ENCODE measurements around the gene LRP8. TPM values are rescaled to one million over a fixed set of nuclear protein-coding genes. Genes with fewer than 3 reads are reported as not detected.
A peak's percentile ranks its signal among the peaks of the same experiment; 100 is the strongest.

Gene LRP8
- total and polyA plus RNA-seq, 7 donors = 0.17 to 2.4 (median 0.94) TPM

DNA sequence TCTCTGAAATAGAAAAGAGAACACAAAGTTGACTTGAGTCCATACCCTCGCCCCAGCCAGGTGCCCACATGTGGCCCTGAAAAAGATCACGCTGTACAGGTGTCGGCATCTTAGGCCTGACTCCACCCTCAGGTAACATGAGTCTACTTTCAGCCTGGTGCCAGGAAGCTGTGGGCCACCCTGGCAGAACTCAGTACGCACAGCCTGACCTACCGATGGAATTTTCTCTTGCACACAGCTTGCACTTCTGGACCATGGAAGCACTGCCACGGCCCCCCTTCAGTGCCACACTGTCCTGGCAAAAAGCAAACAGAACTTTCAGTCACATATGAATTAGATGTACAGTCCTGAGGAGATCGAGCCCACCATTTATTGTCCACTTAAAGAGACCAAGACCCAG lies 109.7 kb downstream of the LRP8 start:
- peaks cover 6 to 55% of the 10 kb centered on the region in 2 donors for H3K36me3 ChIP-seq (ENCODE audit: insufficient read depth in 1 of 2, low read depth in 1 of 2)
- no peak overlapping the region for H3K4me3 ChIP-seq
- no peak for ATAC-seq
- peaks cover 14% of the 10 kb centered on the region for H3K4me1 ChIP-seq
- no peaks in the 10 kb centered on the region for H3K9me3 ChIP-seq
- no peak for DNase-seq
- intact Hi-C loops (cut with DNase I) = no loop called here
- H3K27me3 ChIP-seq (ENCODE audit: insufficient read depth in 3 of 3, low read length in 2 of 3) = no peaks in the 10 kb centered on the region
- H3K27ac ChIP-seq = no peak overlapping the region
- WGBS, 3 donors = 59 to 73% (median 63%) methylated on average over 7 of the region's 7 CpGs
- TF ChIP-seq, protein P1, sequence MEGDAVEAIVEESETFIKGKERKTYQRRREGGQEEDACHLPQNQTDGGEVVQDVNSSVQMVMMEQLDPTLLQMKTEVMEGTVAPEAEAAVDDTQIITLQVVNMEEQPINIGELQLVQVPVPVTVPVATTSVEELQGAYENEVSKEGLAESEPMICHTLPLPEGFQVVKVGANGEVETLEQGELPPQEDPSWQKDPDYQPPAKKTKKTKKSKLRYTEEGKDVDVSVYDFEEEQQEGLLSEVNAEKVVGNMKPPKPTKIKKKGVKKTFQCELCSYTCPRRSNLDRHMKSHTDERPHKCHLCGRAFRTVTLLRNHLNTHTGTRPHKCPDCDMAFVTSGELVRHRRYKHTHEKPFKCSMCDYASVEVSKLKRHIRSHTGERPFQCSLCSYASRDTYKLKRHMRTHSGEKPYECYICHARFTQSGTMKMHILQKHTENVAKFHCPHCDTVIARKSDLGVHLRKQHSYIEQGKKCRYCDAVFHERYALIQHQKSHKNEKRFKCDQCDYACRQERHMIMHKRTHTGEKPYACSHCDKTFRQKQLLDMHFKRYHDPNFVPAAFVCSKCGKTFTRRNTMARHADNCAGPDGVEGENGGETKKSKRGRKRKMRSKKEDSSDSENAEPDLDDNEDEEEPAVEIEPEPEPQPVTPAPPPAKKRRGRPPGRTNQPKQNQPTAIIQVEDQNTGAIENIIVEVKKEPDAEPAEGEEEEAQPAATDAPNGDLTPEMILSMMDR (IDR thresholded peaks at IDR 0.05) = no peak

DNA sequence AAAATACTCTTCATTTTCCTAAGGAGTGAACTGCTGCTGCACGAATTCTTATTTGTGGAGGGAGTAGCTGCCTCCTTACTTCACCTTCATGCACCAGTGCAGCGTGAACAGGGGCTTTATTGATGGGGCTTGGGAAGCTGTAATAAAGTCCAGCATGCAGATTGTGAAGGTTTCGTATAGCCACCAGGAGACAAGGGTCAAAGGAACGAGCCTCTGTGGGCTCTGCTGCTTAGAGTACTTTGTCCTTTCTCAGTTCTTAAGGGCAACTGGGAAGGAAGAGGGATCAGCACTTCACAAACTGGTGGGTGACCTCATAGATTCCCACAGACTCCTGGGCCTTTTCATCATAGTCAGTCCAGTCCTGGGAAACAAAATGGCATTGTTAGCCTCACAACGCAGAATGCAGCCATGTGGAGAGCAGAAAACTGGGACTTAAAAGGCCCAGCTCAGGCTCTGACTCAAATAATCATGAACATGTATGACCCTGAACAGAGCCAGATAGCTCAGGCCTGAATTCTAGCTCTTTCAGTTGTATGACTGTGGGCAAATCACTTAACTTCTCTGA lies 113.4 kb downstream of the LRP8 start:
- intact Hi-C loops (cut with DNase I) = no loop called here

DNA sequence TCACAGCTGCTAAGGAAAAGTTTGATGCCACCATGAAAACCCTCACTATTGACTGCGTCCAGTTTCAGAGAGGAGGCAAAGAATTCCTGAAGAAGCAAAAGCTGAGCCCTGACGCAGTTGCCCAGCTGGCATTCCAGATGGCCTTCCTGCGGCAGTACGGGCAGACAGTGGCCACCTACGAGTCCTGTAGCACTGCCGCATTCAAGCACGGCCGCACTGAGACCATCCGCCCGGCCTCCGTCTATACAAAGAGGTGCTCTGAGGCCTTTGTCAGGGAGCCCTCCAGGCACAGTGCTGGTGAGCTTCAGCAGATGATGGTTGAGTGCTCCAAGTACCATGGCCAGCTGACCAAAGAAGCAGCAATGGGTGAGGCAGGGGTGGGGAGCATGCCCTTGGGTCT lies 116.9 kb downstream of the LRP8 start:
- no peak for DNase-seq
- no peak overlapping the region for H3K27ac ChIP-seq
- no peak for ATAC-seq
- H3K9me3 ChIP-seq = no peaks in the 10 kb centered on the region
- H3K36me3 ChIP-seq (ENCODE audit: insufficient read depth in 1 of 2, low read depth in 1 of 2) = peaks cover 15 to 95% of the 10 kb centered on the region in 2 donors
- WGBS, 3 donors = 89 to 96% (median 95%) methylated on average over 11 of the region's 11 CpGs
- no peaks in the 10 kb centered on the region for H3K27me3 ChIP-seq (ENCODE audit: insufficient read depth in 3 of 3, low read length in 2 of 3)
- H3K4me1 ChIP-seq = no peaks in the 10 kb centered on the region
- intact Hi-C loops (cut with DNase I) = no loop called here
- H3K4me3 ChIP-seq = no peak overlapping the region
- TF ChIP-seq, protein P1 (IDR thresholded peaks at IDR 0.05) = no peak

More for the DNA sequence above, 113.4 kb downstream of the LRP8 start:
- 77 to 87% (median 77%) methylated on average over 5 of the region's 5 CpGs for WGBS, 3 donors
- peaks cover 3% of the 10 kb centered on the region for H3K4me1 ChIP-seq
- ATAC-seq (no peak), DNase-seq (no peak)
- no peaks in the 10 kb centered on the region for H3K9me3 ChIP-seq
- no peak overlapping the region for H3K27ac ChIP-seq
- TF ChIP-seq, protein P1 (IDR thresholded peaks at IDR 0.05) = no peak
- peaks cover 15 to 92% of the 10 kb centered on the region in 2 donors for H3K36me3 ChIP-seq (ENCODE audit: insufficient read depth in 1 of 2, low read depth in 1 of 2)
- no peak overlapping the region for H3K4me3 ChIP-seq
- no peaks in the 10 kb centered on the region for H3K27me3 ChIP-seq (ENCODE audit: insufficient read depth in 3 of 3, low read length in 2 of 3)

DNA sequence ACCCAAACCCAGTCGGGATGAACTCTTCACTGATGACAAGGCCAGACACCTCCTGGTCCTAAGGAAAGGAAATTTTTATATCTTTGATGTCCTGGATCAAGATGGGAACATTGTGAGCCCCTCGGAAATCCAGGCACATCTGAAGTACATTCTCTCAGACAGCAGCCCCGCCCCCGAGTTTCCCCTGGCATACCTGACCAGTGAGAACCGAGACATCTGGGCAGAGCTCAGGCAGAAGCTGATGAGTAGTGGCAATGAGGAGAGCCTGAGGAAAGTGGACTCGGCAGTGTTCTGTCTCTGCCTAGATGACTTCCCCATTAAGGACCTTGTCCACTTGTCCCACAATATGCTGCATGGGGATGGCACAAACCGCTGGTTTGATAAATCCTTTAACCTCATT lies 117.5 kb downstream of the LRP8 start:
- no peaks in the 10 kb centered on the region for H3K4me1 ChIP-seq
- no peak overlapping the region for H3K4me3 ChIP-seq
- peaks cover 15 to 94% of the 10 kb centered on the region in 2 donors for H3K36me3 ChIP-seq (ENCODE audit: insufficient read depth in 1 of 2, low read depth in 1 of 2)
- DNase-seq (no peak), ATAC-seq (no peak)
- intact Hi-C loops (cut with DNase I) = no loop called here
- H3K9me3 ChIP-seq = no peaks in the 10 kb centered on the region
- no peaks in the 10 kb centered on the region for H3K27me3 ChIP-seq (ENCODE audit: insufficient read depth in 3 of 3, low read length in 2 of 3)
- 90 to 91% (median 90%) methylated on average over 7 of the region's 7 CpGs for WGBS, 3 donors
- TF ChIP-seq, protein P1 (IDR thresholded peaks at IDR 0.05) = no peak
- H3K27ac ChIP-seq = no peak overlapping the region

DNA sequence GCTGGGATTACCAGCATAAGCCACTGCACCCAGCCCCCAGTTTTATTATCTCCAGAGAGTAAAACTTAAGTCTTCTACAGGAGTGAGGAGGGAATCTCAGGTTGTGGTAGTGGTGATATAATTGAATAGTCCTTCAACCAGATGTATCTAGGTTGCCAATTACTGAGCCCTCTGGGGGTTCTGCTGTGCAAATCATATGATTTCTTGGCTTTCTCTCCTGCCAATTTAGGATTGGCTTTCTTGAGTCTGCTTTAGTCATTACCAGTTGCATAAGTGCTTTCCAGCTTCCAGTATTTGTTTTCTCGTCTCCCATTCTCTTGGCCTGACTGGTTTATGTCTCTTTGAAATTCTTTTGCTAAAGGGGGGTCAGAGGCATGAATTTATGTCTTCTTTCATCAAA lies 120.1 kb downstream of the LRP8 start:
- TF ChIP-seq, protein P1 (IDR thresholded peaks at IDR 0.05) = no peak
- no peak for DNase-seq
- H3K4me3 ChIP-seq = no peak overlapping the region
- no peak overlapping the region for H3K27ac ChIP-seq
- peaks cover 8 to 94% of the 10 kb centered on the region in 2 donors for H3K36me3 ChIP-seq (ENCODE audit: insufficient read depth in 1 of 2, low read depth in 1 of 2)
- WGBS, 3 donors = 37 to 52% (median 43%) methylated on average over 1 of the region's 1 CpG
- ATAC-seq = peak in 2 of 4 donors; percentile 32
- no peaks in the 10 kb centered on the region for H3K9me3 ChIP-seq
- intact Hi-C loops (cut with DNase I) = no loop called here
- no peaks in the 10 kb centered on the region for H3K4me1 ChIP-seq
- H3K27me3 ChIP-seq (ENCODE audit: insufficient read depth in 3 of 3, low read length in 2 of 3) = no peaks in the 10 kb centered on the region

Measured in psoas muscle (tissue), 8 donors.